GM23248 (cell line): ENCODE results near the gene GATAD2B.

ENCODE experiments used
- EZH2 ChIP-seq: fragments of 200-600 bp; sonication (generic); IDR thresholded peaks from 2 replicates; pipeline ENCODE4 v1.6.1; 2018; ENCODE audit warnings: antibody characterized with exemption, mild to moderate bottlenecking; ENCODE audit not compliant: insufficient read depth, poor library complexity, severe bottlenecking
- EZH2phosphoT487 ChIP-seq: fragments of 200-600 bp; sonication (generic); IDR thresholded peaks from 2 replicates; pipeline ENCODE4 v1.6.1; 2018; ENCODE audit warnings: antibody characterized with exemption, moderate library complexity, mild to moderate bottlenecking, low read depth; ENCODE audit not compliant: insufficient read depth

DNA sequence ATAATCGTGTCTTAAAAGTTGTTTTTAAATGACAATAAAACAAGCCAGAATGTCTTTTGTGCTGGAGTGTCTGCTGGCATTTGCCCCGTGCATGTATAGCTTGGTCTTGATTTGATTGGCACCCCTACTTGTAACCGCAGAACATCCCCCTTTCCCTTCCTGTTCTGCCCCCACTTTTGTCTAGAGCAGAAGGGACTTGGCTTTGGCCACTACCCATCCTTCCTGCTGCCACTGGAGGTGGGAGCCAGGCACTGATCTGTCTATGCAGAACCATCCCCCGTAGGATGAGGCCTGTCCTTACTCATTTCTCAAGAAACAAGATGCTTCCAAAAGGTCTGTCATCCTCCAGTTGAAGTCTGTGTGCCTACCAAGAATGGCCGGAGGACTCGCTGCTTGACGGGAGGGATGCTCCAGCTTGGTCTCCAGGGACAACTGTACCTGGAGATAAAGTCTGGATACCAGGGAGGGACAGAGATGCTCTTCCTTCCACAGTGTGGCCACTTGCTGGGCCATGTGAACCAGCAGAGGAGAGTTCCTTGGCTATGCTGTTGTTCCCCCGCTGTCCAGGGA lies 148.7 kb downstream of the GATAD2B start:
- TF ChIP-seq EZH2 (no peak), EZH2phosphoT487 (no peak)
